ENCODE results near the gene SRF. TPM values are rescaled to one million over a fixed set of nuclear protein-coding genes. Genes with fewer than 3 reads are reported as not detected.

SRF gene
- total and polyA plus RNA-seq, 2 experiments from 2014 or later, result 7.4 to 22.0 TPM

GRCh38 chr6:43185391-43185985 lies 14.4 kb downstream of the SRF start:
- Histone ChIP-seq H3K27ac (no peak overlapping the region), H3K4me1 (ENCODE audit: insufficient read depth) (peaks cover 6% of the 10 kb centered on the region), H3K4me3 (no peak overlapping the region), H3K27me3 (no peaks in the 10 kb centered on the region), H2AFZ (no peak overlapping the region), H3K4me2 (no peak overlapping the region), H3K79me2 (peaks cover 6% of the 10 kb centered on the region), H4K20me1 (ENCODE audit: insufficient read depth, poor library complexity, severe bottlenecking) (no peaks in the 10 kb centered on the region), H3K9me3 (ENCODE audit: low read depth) (no peaks in the 10 kb centered on the region), H3K9me2 (replicated peaks; ENCODE audit: insufficient read depth) (no peaks in the 10 kb centered on the region), H3K36me3 (replicated peaks; ENCODE audit: insufficient read depth, low read depth) (no peaks in the 10 kb centered on the region)
- no peak for DNase-seq (ENCODE audit: low spot score)
- TF ChIP-seq EZH2 (IDR thresholded peaks at IDR 0.05; ENCODE audit: borderline replicate concordance), result no peak
- TF ChIP-seq EZH2phosphoT487 (IDR thresholded peaks at IDR 0.05; ENCODE audit: low read depth, severe bottlenecking, unreplicated experiment), result no peak
- TF ChIP-seq, protein P1, sequence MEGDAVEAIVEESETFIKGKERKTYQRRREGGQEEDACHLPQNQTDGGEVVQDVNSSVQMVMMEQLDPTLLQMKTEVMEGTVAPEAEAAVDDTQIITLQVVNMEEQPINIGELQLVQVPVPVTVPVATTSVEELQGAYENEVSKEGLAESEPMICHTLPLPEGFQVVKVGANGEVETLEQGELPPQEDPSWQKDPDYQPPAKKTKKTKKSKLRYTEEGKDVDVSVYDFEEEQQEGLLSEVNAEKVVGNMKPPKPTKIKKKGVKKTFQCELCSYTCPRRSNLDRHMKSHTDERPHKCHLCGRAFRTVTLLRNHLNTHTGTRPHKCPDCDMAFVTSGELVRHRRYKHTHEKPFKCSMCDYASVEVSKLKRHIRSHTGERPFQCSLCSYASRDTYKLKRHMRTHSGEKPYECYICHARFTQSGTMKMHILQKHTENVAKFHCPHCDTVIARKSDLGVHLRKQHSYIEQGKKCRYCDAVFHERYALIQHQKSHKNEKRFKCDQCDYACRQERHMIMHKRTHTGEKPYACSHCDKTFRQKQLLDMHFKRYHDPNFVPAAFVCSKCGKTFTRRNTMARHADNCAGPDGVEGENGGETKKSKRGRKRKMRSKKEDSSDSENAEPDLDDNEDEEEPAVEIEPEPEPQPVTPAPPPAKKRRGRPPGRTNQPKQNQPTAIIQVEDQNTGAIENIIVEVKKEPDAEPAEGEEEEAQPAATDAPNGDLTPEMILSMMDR (IDR thresholded peaks at IDR 0.05; ENCODE audit: poor library complexity), result no peak
- 92% methylated on average over 5 of the region's 5 CpGs for WGBS (ENCODE audit: low lambda C conversion rate, missing lambda C conversion rate)

GRCh38 chr6:43186019-43186418 lies 14.9 kb downstream of the SRF start:
- no peak for DNase-seq (ENCODE audit: low spot score)

DNA sequence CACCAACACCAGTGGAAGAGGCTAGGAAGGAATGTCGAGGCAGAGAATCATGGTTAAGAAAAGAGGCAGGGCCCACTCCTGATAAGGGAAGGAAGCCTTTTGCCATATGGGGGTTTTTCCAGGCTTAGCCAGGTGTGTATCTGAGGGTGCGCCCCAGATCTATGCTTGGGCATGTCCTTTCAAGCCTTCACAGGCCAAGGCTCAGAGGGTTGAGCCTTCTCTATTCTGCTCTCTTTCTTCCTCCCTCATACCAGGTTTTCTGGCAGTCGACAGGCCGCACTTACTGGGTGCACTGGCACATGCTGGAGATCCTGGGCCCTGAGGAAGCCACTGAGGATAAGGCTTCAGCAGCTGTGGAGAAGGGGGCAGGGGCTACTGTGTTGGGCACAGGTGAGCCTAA lies 15.6 kb downstream of the SRF start:
- DNase-seq (ENCODE audit: low spot score), result no peak
- WGBS (ENCODE audit: low lambda C conversion rate, missing lambda C conversion rate), result 97% methylated on average over 4 of the region's 4 CpGs
- TF ChIP-seq EZH2phosphoT487 (IDR thresholded peaks at IDR 0.05; ENCODE audit: low read depth, severe bottlenecking, unreplicated experiment) (no peak), EZH2 (IDR thresholded peaks at IDR 0.05; ENCODE audit: borderline replicate concordance) (no peak)
- TF ChIP-seq, protein P1 (IDR thresholded peaks at IDR 0.05; ENCODE audit: poor library complexity), result no peak
- Histone ChIP-seq H3K27ac (no peak overlapping the region), H4K20me1 (ENCODE audit: insufficient read depth, poor library complexity, severe bottlenecking) (no peaks in the 10 kb centered on the region), H3K27me3 (no peaks in the 10 kb centered on the region), H3K4me2 (no peak overlapping the region), H3K4me3 (no peak overlapping the region), H3K36me3 (replicated peaks; ENCODE audit: insufficient read depth, low read depth) (no peaks in the 10 kb centered on the region), H3K9me3 (ENCODE audit: low read depth) (no peaks in the 10 kb centered on the region), H2AFZ (no peak overlapping the region), H3K9me2 (replicated peaks; ENCODE audit: insufficient read depth) (no peaks in the 10 kb centered on the region), H3K4me1 (ENCODE audit: insufficient read depth) (peaks cover 6% of the 10 kb centered on the region), H3K79me2 (peaks cover 6% of the 10 kb centered on the region)

More at GRCh38 chr6:43186019-43186418, 14.9 kb downstream of the SRF start:
- H4K20me1 ChIP-seq (ENCODE audit: insufficient read depth, poor library complexity, severe bottlenecking), result no peaks in the 10 kb centered on the region
- no peak overlapping the region for H2AFZ ChIP-seq
- no peaks in the 10 kb centered on the region for H3K27me3 ChIP-seq
- 96% methylated on average over 14 of the region's 14 CpGs for WGBS (ENCODE audit: low lambda C conversion rate, missing lambda C conversion rate)
- H3K9me2 ChIP-seq (replicated peaks; ENCODE audit: insufficient read depth), result no peaks in the 10 kb centered on the region
- H3K79me2 ChIP-seq, result peaks cover 6% of the 10 kb centered on the region
- H3K27ac ChIP-seq, result no peak overlapping the region
- TF ChIP-seq EZH2phosphoT487 (IDR thresholded peaks at IDR 0.05; ENCODE audit: low read depth, severe bottlenecking, unreplicated experiment) (no peak), EZH2 (IDR thresholded peaks at IDR 0.05; ENCODE audit: borderline replicate concordance) (no peak)
- TF ChIP-seq, protein P1 (IDR thresholded peaks at IDR 0.05; ENCODE audit: poor library complexity), result no peak
- H3K4me1 ChIP-seq (ENCODE audit: insufficient read depth), result peaks cover 6% of the 10 kb centered on the region
- H3K9me3 ChIP-seq (ENCODE audit: low read depth), result no peaks in the 10 kb centered on the region
- H3K4me3 ChIP-seq, result no peak overlapping the region
- H3K4me2 ChIP-seq, result no peak overlapping the region
- H3K36me3 ChIP-seq (replicated peaks; ENCODE audit: insufficient read depth, low read depth), result no peaks in the 10 kb centered on the region
